ENCODE results near the gene WFIKKN1.
A peak's percentile ranks its signal among the peaks of the same experiment; 100 is the strongest.

WFIKKN1 gene

GRCh38 chr16:659618-660017 lies 28.8 kb downstream of the WFIKKN1 start:
- DNase-seq, result no peak

GRCh38 chr16:660132-660458 lies 29.3 kb downstream of the WFIKKN1 start:
- no peak for DNase-seq

GRCh38 chr16:660459-661183 lies 29.8 kb downstream of the WFIKKN1 start:
- DNase-seq, result no peak

- no peak for DNase-seq
Observed at GRCh38 chr16:661184-661821, 30.5 kb downstream of the WFIKKN1 start.

- no peak for DNase-seq
Observed at GRCh38 chr16:662095-662494, 31.3 kb downstream of the WFIKKN1 start.

GRCh38 chr16:662597-662996 lies 31.8 kb downstream of the WFIKKN1 start:
- no peak for DNase-seq

GRCh38 chr16:666572-666971 lies 35.8 kb downstream of the WFIKKN1 start:
- no peak for DNase-seq

GRCh38 chr16:667113-667779 lies 36.5 kb downstream of the WFIKKN1 start:
- DNase-seq, result no peak

GRCh38 chr16:667780-668518 lies 37.2 kb downstream of the WFIKKN1 start, which contains the start of gene RHOT2:
Gene RHOT2 (plus strand): TSS chr16:668132. CDS start chr16:668200, 68 bp downstream.
- DNase-seq, result peak; percentile 69

- DNase-seq, result no peak
Observed at GRCh38 chr16:668519-669171, 37.9 kb downstream of the WFIKKN1 start.

GRCh38 chr16:669666-670065 lies 38.9 kb downstream of the WFIKKN1 start:
- no peak for DNase-seq

GRCh38 chr16:670485-671352 lies 39.9 kb downstream of the WFIKKN1 start:
- no peak for DNase-seq

- no peak for DNase-seq
Observed at GRCh38 chr16:671353-672131, 40.8 kb downstream of the WFIKKN1 start.

GRCh38 chr16:672371-672770 lies 41.6 kb downstream of the WFIKKN1 start:
- DNase-seq, result no peak

GRCh38 chr16:672851-673250 lies 42.1 kb downstream of the WFIKKN1 start:
- DNase-seq, result no peak

GRCh38 chr16:673399-673991 lies 42.7 kb downstream of the WFIKKN1 start:
- no peak for DNase-seq

GRCh38 chr16:674214-674881 lies 43.6 kb downstream of the WFIKKN1 start:
- no peak for DNase-seq

- no peak for DNase-seq
Observed at GRCh38 chr16:674968-675883, 44.4 kb downstream of the WFIKKN1 start, which contains the start of gene RHBDL1. Gene RHBDL1 (plus strand): TSS chr16:675671. CDS start chr16:675791, 120 bp downstream.

All from NCI-H446 treated with DMSO at 0.1 percent for 48 hours (cell line).